HG03439 (cell line): ENCODE results near the gene WFDC8.

Source experiments
- ATAC-seq: cut with Tn5 transposase; IDR thresholded peaks from one replicate; pipeline ENCODE4 v1.9.1; 2021; ENCODE audit warnings: mild to moderate bottlenecking, moderate library complexity; ENCODE audit not compliant: unreplicated experiment

Gene WFDC8

DNA sequence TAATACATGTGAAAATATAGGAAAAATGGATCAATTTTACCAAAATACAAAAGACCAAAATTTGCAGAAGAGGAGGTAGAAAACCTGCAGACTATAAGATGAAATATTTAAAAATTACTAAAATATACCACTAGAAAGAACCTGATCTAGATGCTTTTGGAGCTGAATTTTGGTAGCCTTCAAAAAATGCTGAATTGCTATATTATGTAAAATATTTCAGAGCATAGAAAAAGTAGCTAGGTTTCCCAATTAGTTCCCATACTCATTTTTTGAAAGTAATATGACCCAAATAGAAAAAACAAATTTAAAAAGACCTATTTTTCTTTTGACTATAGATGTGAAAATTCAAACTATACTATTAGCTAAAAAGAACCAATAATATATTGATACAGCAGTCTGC, 28.3 kb downstream of the WFDC8 start:
- ATAC-seq, result no peak

DNA sequence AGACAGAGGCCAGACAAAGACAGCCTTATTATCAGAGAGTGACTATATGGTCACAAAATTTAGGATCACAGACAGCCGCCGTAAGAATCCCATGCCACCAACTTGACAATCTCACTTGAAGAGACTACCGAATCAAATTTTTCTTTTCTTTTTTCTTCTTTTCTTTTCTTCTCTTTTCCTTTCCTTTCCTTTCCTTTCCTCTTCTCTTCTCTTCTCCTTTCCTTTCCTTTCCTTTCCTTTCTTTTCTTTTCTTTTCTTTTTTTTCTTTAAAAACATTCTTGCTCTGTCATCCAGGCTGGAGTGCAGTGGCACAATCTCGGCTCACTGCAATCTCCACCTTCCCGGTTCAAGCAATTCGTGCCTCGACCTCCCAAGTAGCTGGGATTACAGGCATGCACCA, 30.7 kb downstream of the WFDC8 start:
- ATAC-seq, result no peak

GRCh38 chr20:45547206-45547770, 31.8 kb downstream of the WFDC8 start, which contains the start of gene EPPIN:
Gene EPPIN (minus strand): TSS chr20:45547401. CDS start chr20:45547357, 44 bp downstream.
- ATAC-seq, result no peak

DNA sequence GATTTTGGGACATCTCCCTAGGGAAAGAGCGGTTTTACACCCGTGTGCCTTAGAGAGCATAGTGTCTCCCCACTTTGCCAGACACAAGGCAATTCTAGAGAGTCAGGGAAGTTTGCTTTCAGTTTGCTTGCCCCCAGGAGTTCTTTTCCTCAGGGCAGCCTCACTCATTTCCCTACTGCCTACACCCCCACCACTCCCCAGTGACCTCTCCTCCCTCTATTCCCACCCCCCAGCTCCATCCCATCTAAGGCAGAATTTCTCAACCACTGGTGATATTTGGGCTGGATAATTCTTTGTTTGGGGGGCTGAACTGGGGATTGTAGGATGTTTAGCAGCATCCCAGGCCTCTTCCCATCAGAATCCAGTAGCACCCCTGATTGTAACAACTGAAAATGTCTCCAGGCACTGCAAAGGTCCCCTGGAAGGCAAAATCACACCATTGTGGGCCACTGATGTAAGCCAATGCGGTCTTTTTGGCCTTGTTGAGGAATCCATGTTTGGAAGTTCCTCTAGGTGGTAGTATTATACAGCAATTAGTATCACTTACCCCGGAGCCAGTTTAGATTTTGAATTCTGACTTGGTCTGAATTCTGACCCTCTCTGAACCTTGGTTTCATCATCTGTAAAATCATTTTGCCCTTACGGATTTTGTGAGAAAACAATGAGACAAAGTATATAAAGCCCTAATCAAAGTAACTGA, 33.2 kb downstream of the WFDC8 start:
- no peak for ATAC-seq

DNA sequence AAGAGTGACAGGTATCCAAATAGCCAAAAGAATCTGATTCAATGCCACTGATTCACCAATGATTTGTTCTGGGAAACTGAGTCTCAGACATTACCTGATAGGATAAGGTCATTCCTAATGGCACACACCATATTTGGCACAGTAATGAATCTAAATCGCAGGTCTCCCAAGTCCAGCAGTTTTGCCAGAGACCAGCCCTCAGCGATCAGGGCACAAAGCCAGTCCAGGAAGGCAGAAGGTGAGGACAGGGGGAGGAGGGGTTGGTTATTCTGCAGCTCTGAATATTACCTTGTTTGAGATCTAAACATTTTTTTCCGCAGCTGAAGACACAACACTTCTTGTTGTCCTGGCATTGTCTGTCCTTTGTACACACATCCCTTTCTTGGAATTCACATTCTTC, 33.7 kb downstream of the WFDC8 start:
- ATAC-seq, result no peak

GRCh38 chr20:45539382-45539781, 39.7 kb downstream of the WFDC8 start, which contains the start of gene WFDC6:
Gene WFDC6 (minus strand): TSS chr20:45539482. CDS start chr20:45539407, 75 bp downstream.
- no peak for ATAC-seq

DNA sequence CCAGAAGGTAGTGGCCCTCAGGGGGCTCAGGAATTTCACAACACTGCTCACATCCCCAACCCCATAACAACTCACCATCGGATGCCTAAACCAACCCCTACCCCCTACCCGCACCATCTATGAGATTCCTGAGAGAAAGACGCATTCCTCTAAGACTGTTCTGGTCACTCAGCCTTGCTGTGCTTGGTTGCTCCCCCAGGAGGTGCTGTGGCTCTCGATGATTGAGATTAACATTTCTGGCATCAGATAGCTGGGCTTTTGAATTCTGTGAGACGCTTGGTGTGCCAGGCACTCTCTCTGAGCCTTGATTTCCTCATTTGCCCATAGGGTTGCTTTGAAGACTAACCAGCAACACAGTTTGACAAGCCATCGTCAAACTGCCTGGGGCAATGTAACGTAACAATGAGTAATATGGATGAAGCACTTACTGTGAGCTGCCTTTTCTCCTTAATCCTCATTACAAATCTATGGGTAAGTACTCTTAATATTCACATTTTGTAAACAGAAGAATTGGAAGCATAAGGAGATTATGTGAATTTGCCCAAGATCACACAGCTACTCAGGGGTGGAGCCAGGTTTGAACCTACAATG, 40.8 kb downstream of the WFDC8 start:
- ATAC-seq, result no peak

DNA sequence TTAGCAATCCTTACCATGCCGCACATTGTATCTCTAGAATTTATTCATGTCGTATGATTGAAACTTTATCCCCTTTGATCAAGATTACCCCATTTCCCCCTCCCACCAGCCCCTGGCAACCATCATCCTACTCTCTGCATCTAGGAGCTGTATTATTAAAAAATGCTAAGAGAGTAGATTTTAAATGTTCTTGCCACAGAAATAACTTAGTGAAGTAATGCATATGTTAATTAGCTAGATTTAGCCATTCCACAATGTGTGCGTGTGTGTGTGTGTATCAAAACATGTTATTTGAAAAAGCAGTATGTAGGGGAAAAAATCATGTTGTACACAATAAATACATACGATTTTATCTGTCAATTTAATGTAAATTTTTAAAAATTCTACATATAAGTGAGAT, 51.8 kb downstream of the WFDC8 start:
- ATAC-seq, result no peak

DNA sequence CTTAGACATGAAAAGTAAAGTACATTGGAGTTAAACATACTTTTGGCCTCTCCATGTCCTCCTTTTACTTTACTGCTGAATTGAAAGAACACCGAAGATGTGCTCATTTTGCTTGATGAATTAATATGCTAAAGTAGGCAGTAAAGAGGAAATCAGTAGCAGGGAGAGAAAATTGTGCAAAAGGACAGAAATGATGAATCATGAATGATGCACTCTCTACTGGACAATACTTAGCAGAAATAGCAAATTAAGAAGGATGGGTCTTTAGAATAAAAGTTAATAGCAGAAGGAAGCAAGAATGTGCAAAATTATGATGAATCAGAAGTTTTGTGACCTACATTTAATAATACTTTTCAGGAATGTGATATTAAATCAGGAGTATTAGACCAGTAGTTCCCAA, 55.3 kb downstream of the WFDC8 start:
- ATAC-seq, result no peak

DNA sequence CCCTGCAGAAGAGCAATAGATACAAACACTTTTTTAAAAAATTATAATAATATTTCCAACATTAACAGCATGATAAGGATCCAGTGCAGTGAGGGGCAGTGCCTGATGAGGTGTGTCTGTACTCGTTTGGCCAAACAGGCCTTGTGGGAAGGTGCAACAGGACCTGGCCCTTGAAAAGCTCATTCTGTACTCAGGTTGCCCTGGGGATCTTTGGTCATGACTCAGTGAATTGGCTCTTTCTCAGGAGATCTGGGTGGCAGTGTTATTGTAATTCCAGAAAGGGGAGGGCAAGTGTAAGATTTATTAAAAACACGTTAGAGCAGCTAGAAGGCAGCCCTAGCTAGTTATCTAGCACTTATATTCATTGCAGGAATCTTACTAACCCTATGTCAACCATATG, 60.8 kb downstream of the WFDC8 start:
- ATAC-seq, result no peak

DNA sequence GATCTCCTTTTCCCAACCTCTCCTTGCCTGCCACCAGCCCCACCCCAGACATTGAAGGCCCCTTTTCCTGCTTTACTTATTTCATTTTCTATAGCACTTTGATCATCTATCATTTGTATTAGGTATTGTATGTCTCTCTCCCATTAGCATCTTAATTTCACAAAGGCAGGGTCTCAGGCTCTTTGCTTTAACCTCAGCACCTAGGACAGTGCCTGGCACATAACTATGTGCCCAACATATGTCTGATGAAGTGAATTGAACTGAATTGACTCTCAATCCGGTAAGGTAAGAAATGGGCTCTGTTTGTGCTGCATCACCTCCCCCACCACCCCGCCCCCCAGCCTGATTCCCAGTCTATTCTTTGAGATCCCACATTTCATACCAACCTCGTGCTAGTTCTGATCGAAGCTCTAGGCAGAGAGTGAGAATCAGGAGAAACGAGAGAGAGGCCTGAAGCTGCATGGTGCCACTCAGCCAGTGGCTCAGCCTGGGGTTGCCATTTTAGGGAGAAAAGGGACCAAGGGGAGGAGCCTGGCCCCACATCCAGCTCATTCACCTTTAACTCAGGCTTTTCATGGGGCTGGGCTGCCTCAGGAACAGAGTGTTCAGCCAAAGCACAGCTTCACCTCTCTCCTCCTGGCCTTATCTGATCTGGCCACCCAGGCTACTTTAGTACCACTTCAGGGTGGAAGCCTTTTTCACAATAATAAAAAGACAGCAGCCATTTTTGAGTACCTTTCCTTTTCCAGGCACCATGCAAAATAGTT, 63.8 kb downstream of the WFDC8 start, which contains the start of gene SPINT3:
SPINT3 (minus strand) TSS at position 476 of the 767 bp plus-strand sequence; CDS start at position 462, 14 bp downstream.
- ATAC-seq, result no peak

- no peak for ATAC-seq
These were observed 68.7 kb downstream of the WFDC8 start for GRCh38 chr20:45510242-45510862.

DNA sequence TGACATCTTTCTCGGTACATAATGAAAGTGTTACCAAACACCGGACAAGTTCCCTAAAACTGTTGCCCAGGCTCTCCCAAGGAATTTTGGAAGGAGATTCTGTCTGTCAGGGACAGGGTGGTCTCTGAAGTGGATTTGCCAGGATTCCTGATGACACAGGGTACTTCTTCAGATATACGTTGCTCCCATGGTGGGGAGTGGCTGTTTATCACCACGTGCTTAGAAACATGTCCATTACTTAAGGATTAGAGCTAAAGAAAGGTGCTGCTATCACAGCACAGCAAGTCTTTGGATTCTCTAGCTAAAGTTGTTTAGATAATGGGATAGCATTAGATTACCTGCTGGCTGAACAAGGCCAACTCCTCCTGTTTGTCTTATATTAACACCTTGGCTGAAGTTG, 70.0 kb downstream of the WFDC8 start:
- ATAC-seq, result no peak

- no peak for ATAC-seq
These were observed 70.8 kb downstream of the WFDC8 start for GRCh38 chr20:45508068-45508886.

DNA sequence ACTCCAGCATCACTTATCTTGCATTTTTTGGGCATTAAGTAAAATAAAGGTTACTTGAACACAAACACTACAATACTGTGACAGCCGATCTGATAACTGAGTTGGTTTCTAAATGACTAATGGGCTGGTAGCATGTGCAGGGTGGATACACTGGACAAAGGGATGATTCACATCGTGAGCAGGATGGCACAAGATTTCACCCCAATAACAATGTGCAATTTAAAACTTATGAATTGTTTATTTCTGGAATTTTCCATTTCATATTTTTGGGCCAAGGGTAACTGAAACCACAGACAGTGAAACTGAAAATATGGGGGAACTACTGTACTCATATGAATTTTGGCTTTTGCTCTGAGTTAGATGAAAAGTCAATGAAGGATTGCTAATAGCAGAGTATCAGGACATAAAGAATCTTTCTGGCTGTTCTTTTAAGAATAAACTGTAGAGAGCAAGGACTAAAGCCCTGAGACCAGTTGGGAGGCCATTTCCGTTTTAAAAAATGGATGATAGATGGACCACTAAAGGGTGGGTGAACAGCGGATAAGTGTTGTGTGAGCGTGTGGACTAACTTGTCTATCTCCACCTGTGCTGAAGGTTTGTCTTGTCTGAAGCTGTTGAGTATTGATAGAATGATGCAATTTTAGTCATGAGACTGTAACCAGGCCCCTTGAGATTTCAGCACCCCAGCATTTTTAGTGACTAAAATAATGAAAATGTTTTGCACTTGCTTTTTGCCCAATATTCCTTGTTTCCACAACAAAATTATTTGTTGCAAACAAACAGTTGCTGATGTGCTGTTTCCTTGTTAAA, 71.9 kb downstream of the WFDC8 start:
- ATAC-seq, result no peak

- no peak for ATAC-seq
These were observed 72.7 kb downstream of the WFDC8 start for GRCh38 chr20:45506398-45506797.

DNA sequence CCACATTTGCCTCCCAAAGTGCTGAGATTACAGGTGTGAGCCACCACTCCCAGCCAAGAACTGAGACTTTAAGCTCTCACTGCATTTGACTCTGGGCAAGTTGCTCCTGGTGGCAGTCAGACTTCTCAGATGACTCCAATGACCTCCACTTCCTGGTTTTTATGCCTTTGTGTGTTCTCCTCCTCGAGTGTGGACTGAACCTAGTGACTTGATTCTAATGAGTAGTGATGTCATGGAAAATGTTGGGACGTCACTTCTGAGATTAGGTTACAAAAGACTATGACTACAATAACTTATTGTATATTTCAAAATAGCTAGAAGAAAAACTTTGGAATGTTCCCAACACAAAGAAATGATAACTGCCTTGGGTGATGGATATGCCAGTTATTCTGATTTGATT, 75.7 kb downstream of the WFDC8 start:
- ATAC-seq, result no peak

GRCh38 chr20:45502561-45502960, 76.5 kb downstream of the WFDC8 start:
- no peak for ATAC-seq
